Measurements from ENCODE around the gene ITIH3. TPM values are rescaled to one million over a fixed set of nuclear protein-coding genes. Genes with fewer than 3 reads are reported as not detected.
A peak's percentile ranks its signal among the peaks of the same experiment; 100 is the strongest.

Gene ITIH3
- total RNA-seq, 6 donors from 2014 or later = 2.1 to 13.5 (median 7.0) TPM

GRCh38 chr3:52817860-52818259 is 23.3 kb downstream of the ITIH3 start:
- WGBS, 2 donors = 95 to 97% methylated on average over 5 to 7 of the region's 7 CpGs
- Histone ChIP-seq H3K27ac (no peak overlapping the region), H3K27me3 (no peaks in the 10 kb centered on the region), H3K4me1 (no peaks in the 10 kb centered on the region), H3K36me3 (peaks cover 0 to under 1% (median under 1%) of the 10 kb centered on the region in 4 donors), H3K9me3 (no peaks in the 10 kb centered on the region), H3K4me3 (no peak overlapping the region)
- ATAC-seq (ENCODE audit: low FRiP score in 2 of 2) (no peak), DNase-seq (no peak)
- TF ChIP-seq POLR2A (IDR thresholded peaks at IDR 0.05) (no peak), POLR2AphosphoS5 (IDR thresholded peaks at IDR 0.05) (no peak), EP300 (IDR thresholded peaks at IDR 0.05) (no peak)
- TF ChIP-seq, protein P1, sequence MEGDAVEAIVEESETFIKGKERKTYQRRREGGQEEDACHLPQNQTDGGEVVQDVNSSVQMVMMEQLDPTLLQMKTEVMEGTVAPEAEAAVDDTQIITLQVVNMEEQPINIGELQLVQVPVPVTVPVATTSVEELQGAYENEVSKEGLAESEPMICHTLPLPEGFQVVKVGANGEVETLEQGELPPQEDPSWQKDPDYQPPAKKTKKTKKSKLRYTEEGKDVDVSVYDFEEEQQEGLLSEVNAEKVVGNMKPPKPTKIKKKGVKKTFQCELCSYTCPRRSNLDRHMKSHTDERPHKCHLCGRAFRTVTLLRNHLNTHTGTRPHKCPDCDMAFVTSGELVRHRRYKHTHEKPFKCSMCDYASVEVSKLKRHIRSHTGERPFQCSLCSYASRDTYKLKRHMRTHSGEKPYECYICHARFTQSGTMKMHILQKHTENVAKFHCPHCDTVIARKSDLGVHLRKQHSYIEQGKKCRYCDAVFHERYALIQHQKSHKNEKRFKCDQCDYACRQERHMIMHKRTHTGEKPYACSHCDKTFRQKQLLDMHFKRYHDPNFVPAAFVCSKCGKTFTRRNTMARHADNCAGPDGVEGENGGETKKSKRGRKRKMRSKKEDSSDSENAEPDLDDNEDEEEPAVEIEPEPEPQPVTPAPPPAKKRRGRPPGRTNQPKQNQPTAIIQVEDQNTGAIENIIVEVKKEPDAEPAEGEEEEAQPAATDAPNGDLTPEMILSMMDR (IDR thresholded peaks at IDR 0.05) = no peak

GRCh38 chr3:52819936-52820335 is 25.3 kb downstream of the ITIH3 start:
- Histone ChIP-seq H3K4me1 (no peaks in the 10 kb centered on the region), H3K27ac (no peak overlapping the region), H3K27me3 (no peaks in the 10 kb centered on the region), H3K4me3 (no peak overlapping the region), H3K9me3 (no peaks in the 10 kb centered on the region), H3K36me3 (peaks cover 0 to 16% (median 10%) of the 10 kb centered on the region in 4 donors)
- no peak for TF ChIP-seq POLR2A (IDR thresholded peaks at IDR 0.05)
- TF ChIP-seq, protein P1 (IDR thresholded peaks at IDR 0.05) = no peak
- no peak for TF ChIP-seq EP300 (IDR thresholded peaks at IDR 0.05)
- no peak for TF ChIP-seq POLR2AphosphoS5 (IDR thresholded peaks at IDR 0.05)
- 83 to 91% methylated on average over 2 of the region's 2 CpGs for WGBS, 2 donors
- DNase-seq = no peak
- no peak for ATAC-seq (ENCODE audit: low FRiP score in 2 of 2)

DNA sequence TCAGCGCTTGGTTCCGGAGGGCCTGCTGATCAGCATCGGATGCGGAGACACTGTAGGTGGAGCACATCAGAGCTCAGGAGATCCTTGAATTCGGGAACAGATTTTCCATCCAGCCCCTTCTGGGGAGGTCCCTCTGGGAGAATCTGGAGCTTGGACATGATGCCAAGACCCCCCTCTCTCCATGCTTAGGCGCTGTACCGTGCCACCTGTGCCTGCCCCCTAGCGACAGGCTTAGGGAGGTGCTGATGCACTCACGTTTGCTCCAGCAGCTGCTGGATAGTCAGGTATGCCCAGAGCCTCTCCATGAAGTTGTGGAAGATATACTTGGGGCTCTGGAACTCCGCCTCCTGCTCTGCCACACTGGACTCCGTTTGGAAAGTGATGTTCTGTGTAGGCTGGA is 26.1 kb downstream of the ITIH3 start:
- ATAC-seq (ENCODE audit: low FRiP score in 2 of 2) = no peak
- Histone ChIP-seq H3K9me3 (no peaks in the 10 kb centered on the region), H3K4me1 (no peaks in the 10 kb centered on the region), H3K4me3 (no peak overlapping the region), H3K36me3 (peaks cover 0 to 16% (median 10%) of the 10 kb centered on the region in 4 donors), H3K27ac (no peak overlapping the region), H3K27me3 (no peaks in the 10 kb centered on the region)
- TF ChIP-seq, protein P1 (IDR thresholded peaks at IDR 0.05) = peak in 4 of 6 experiments; percentile 15 to 28 (median 22)
- TF ChIP-seq POLR2AphosphoS5 (IDR thresholded peaks at IDR 0.05) (no peak), EP300 (IDR thresholded peaks at IDR 0.05) (no peak), POLR2A (IDR thresholded peaks at IDR 0.05) (no peak)
- DNase-seq = no peak
- 70 to 82% methylated on average over 6 to 11 of the region's 11 CpGs for WGBS, 2 donors

DNA sequence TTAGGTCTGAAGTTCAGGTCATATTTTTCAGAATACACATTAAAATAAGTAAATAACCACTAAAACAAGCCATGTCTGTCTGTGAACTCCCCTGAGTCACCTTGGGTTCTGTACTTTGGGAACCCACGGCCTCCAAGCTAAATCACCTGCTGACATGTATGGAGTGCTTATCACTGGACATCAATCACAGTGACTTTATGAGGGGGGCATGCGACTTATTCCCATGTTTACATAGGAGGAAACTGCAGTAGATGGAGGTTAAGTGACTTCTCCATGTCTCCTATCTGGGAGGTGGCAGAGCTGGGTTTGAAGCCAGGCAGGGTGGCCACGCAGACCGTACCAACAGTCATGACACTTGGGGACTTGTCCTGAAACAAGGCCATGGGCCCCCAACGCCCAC is 27.8 kb downstream of the ITIH3 start:
- no peak for TF ChIP-seq EP300 (IDR thresholded peaks at IDR 0.05)
- TF ChIP-seq POLR2A (IDR thresholded peaks at IDR 0.05) = no peak
- TF ChIP-seq POLR2AphosphoS5 (IDR thresholded peaks at IDR 0.05) = no peak
- TF ChIP-seq, protein P1 (IDR thresholded peaks at IDR 0.05) = no peak
- H3K27me3 ChIP-seq = no peaks in the 10 kb centered on the region

GRCh38 chr3:52824037-52824436 is 29.4 kb downstream of the ITIH3 start:
- Histone ChIP-seq H3K9me3 (no peaks in the 10 kb centered on the region), H3K27me3 (no peaks in the 10 kb centered on the region), H3K27ac (no peak overlapping the region), H3K4me1 (no peaks in the 10 kb centered on the region), H3K4me3 (no peak overlapping the region), H3K36me3 (peaks cover 0 to 16% (median 10%) of the 10 kb centered on the region in 4 donors)
- ATAC-seq (ENCODE audit: low FRiP score in 2 of 2) = no peak
- no peak for TF ChIP-seq EP300 (IDR thresholded peaks at IDR 0.05)
- TF ChIP-seq POLR2A (IDR thresholded peaks at IDR 0.05) = no peak
- TF ChIP-seq, protein P1 (IDR thresholded peaks at IDR 0.05) = no peak
- no peak for TF ChIP-seq POLR2AphosphoS5 (IDR thresholded peaks at IDR 0.05)
- WGBS, 2 donors = 94 to 98% methylated on average over 7 to 10 of the region's 10 CpGs
- DNase-seq = peak in 1 of 2 donors; percentile 44

More for the DNA sequence above, 27.8 kb downstream of the ITIH3 start:
- DNase-seq (no peak), ATAC-seq (ENCODE audit: low FRiP score in 2 of 2) (no peak)
- Histone ChIP-seq H3K36me3 (peaks cover 0 to 16% (median 10%) of the 10 kb centered on the region in 4 donors), H3K27ac (no peak overlapping the region), H3K4me1 (no peaks in the 10 kb centered on the region), H3K4me3 (no peak overlapping the region), H3K9me3 (no peaks in the 10 kb centered on the region)
- WGBS, 2 donors = 91 to 97% methylated on average over 5 of the region's 5 CpGs
